ENCODE measurements around the gene IPO4. TPM values are rescaled to one million over a fixed set of nuclear protein-coding genes. Genes with fewer than 3 reads are reported as not detected.

Gene IPO4
- total and polyA plus RNA-seq, 9 of the 15 experiments (the other 6 are each of a cell fraction or from before 2014, with no cell fraction given) = 7.3 to 122 (median 31.8) TPM

GRCh38 chr14:24141097-24141880 lies 47.3 kb downstream of the IPO4 start, which contains the start of gene EMC9 (continued):
- TF ChIP-seq, protein P1, sequence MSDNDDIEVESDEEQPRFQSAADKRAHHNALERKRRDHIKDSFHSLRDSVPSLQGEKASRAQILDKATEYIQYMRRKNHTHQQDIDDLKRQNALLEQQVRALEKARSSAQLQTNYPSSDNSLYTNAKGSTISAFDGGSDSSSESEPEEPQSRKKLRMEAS (CRISPR knock-in tag; IDR thresholded peaks at IDR 0.05) = peak; percentile 69
- TF ChIP-seq MAFF (IDR thresholded peaks at IDR 0.05; ENCODE audit: low read length) = no peak
- no peak for TF ChIP-seq PHF20 (IDR thresholded peaks at IDR 0.05; ENCODE audit: partially characterized antibody)
- peak; percentile 54; the same call in 1 of the 2 replicates for TF ChIP-seq ZSCAN29 (IDR thresholded peaks at IDR 0.05)
- peak; percentile 91 for TF ChIP-seq MYBL2 (IDR thresholded peaks at IDR 0.05; ENCODE audit: low read depth)
- no peak for TF ChIP-seq MYBL2 (CRISPR knock-in tag; IDR thresholded peaks at IDR 0.05; ENCODE audit: borderline replicate concordance)
- TF ChIP-seq MBD2 (IDR thresholded peaks at IDR 0.05; ENCODE audit: borderline replicate concordance, low read depth) = peak; percentile 81; the same call in 1 of the 2 replicates
- TF ChIP-seq ZFX (CRISPR knock-in tag; IDR thresholded peaks at IDR 0.05) = peak; percentile 75
- TF ChIP-seq E2F6 (IDR thresholded peaks at IDR 0.05; ENCODE audit: borderline replicate concordance in 1 of 2, extremely low read depth in 1 of 2, insufficient read depth in 1 of 2, insufficient read length in 1 of 2, low read depth in 1 of 2, low read length in 1 of 2, poor library complexity in 1 of 2, severe bottlenecking in 1 of 2) = peak in 1 of 2 experiments; percentile 21
- peak; percentile 81 for TF ChIP-seq TBP (optimal IDR thresholded peaks at IDR 0.05; ENCODE audit: low read depth, low read length)
- no peak for TF ChIP-seq ZNF830 (CRISPR knock-in tag; IDR thresholded peaks at IDR 0.05)
- TF ChIP-seq CC2D1A (IDR thresholded peaks at IDR 0.05) = peak; percentile 100
- TF ChIP-seq, protein P2, sequence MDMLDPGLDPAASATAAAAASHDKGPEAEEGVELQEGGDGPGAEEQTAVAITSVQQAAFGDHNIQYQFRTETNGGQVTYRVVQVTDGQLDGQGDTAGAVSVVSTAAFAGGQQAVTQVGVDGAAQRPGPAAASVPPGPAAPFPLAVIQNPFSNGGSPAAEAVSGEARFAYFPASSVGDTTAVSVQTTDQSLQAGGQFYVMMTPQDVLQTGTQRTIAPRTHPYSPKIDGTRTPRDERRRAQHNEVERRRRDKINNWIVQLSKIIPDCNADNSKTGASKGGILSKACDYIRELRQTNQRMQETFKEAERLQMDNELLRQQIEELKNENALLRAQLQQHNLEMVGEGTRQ (CRISPR knock-in tag; IDR thresholded peaks at IDR 0.05) = peak; percentile 79
- no peak for TF ChIP-seq NR2C2 (CRISPR knock-in tag; IDR thresholded peaks at IDR 0.05)
- peak; percentile 76 for TF ChIP-seq NR2C2 (tag; IDR thresholded peaks at IDR 0.05)
- TF ChIP-seq OTX1 (CRISPR knock-in tag; IDR thresholded peaks at IDR 0.05) = no peak
- peak; percentile 45 for TF ChIP-seq ETV1 (tag; conservative IDR thresholded peaks at IDR 0.05; ENCODE audit: low read depth)
- TF ChIP-seq THRA (IDR thresholded peaks at IDR 0.05) = no peak
- TF ChIP-seq ZFP1 (CRISPR knock-in tag; IDR thresholded peaks at IDR 0.05) = no peak
- TF ChIP-seq NFRKB (IDR thresholded peaks at IDR 0.05; ENCODE audit: low read depth) = no peak
- peak; percentile 31; the same call in 1 of the 2 replicates for TF ChIP-seq MYC (IDR thresholded peaks at IDR 0.05; ENCODE audit: low read depth, low read length)
- TF ChIP-seq MYC (CRISPR knock-in tag; IDR thresholded peaks at IDR 0.05; ENCODE audit: borderline replicate concordance, low read depth) = no peak
- TF ChIP-seq, protein P3, sequence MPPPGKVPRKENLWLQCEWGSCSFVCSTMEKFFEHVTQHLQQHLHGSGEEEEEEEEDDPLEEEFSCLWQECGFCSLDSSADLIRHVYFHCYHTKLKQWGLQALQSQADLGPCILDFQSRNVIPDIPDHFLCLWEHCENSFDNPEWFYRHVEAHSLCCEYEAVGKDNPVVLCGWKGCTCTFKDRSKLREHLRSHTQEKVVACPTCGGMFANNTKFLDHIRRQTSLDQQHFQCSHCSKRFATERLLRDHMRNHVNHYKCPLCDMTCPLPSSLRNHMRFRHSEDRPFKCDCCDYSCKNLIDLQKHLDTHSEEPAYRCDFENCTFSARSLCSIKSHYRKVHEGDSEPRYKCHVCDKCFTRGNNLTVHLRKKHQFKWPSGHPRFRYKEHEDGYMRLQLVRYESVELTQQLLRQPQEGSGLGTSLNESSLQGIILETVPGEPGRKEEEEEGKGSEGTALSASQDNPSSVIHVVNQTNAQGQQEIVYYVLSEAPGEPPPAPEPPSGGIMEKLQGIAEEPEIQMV (tag; conservative IDR thresholded peaks at IDR 0.05; ENCODE audit: low read depth) = peak; percentile 99
- peak; percentile 45 for TF ChIP-seq CXXC5 (CRISPR knock-in tag; IDR thresholded peaks at IDR 0.05)
